GM18861 (cell line): ENCODE results near the gene SOD2.

Experiments used
- ATAC-seq: cut with Tn5 transposase; IDR thresholded peaks from one replicate; pipeline ENCODE4 v1.9.1; 2021; ENCODE audit not compliant: unreplicated experiment

SOD2 gene

DNA sequence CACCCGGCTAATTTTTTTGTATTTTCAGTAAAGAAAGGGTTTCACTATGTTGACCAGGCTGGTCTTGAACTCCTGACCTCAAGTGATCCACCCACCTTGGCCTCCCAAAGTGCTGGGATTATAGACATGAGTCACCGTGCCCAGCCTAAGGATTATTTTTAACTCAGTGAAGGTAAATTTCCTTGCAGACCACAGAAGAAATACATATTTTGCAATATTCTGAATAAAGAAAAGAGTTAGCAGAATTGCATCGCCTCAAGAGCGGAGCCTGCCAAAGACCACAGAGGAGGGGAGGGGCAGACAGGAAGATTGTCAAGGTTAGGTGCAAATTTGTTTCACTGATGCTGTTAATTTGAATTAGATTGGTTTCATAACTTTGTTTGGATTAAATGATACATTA is 47.4 kb downstream of the SOD2 start:
- no peak for ATAC-seq
